MCF 10A (cell line): ENCODE measurements around the gene YPEL2. TPM values are rescaled to one million over a fixed set of nuclear protein-coding genes. Genes with fewer than 3 reads are reported as not detected.

Experiments used
- BruUV-seq: library from RNA; stranded (reverse); fragments of 400-500 nt; replicated peaks from 2 replicates; lab custom pipeline; 2021; lab: Mats Ljungman, UMichigan
- CTCF ChIA-PET: fragments of 300-600 bp; sonication (Branson Sonifier 250); formaldehyde crosslinking; extraction: SDS; loops from one replicate; lab custom pipeline; 2021; ENCODE audit warnings: antibody characterized with exemption, inconsistent platforms; lab: Yijun Ruan, JAX
- POLR2A ChIA-PET: fragments of 300-600, 350-650 bp; sonication (Branson Sonifier 250); formaldehyde crosslinking; extraction: SDS; loops from one replicate; lab custom pipeline; 2020; ENCODE audit warnings: antibody characterized with exemption, inconsistent platforms; lab: Yijun Ruan, JAX
- DNase-seq: peaks from one replicate; pipeline ENCODE4 v3.0.0-alpha.2; 2018; ENCODE audit not compliant: unreplicated experiment
- H3K27ac Mint-ChIP-seq: one replicate; pipeline ENCODE4 v1.8.0; 2022; ENCODE audit warnings: mild to moderate bottlenecking, low read depth, mixed read lengths; ENCODE audit not compliant: unreplicated experiment
- H3K27me3 Mint-ChIP-seq: one replicate; pipeline ENCODE4 v1.8.0; 2022; ENCODE audit warnings: mixed read lengths; ENCODE audit not compliant: insufficient read depth, unreplicated experiment
- H3K36me3 Mint-ChIP-seq: one replicate; pipeline ENCODE4 v1.8.0; 2022; ENCODE audit warnings: mild to moderate bottlenecking, moderate library complexity, mixed read lengths; ENCODE audit not compliant: insufficient read depth, unreplicated experiment
- H3K4me1 Mint-ChIP-seq: one replicate; pipeline ENCODE4 v1.8.0; 2022; ENCODE audit warnings: mixed read lengths; ENCODE audit not compliant: insufficient read depth, unreplicated experiment
- H3K4me3 Mint-ChIP-seq: one replicate; pipeline ENCODE4 v1.8.0; 2022; ENCODE audit warnings: mild to moderate bottlenecking, moderate library complexity, mixed read lengths; ENCODE audit not compliant: unreplicated experiment
- H3K9me3 Mint-ChIP-seq: one replicate; pipeline ENCODE4 v1.8.0; 2022; ENCODE audit warnings: mixed read lengths; ENCODE audit not compliant: unreplicated experiment
- CTCF ChIP-seq: fragments of 200-600 bp; IDR thresholded peaks from one replicate; pipeline ENCODE4 v1.8.0; 2022; ENCODE audit warnings: antibody characterized with exemption, mild to moderate bottlenecking; ENCODE audit not compliant: unreplicated experiment
- intact Hi-C: fragments of 100-400 bp; cut with micrococcal nuclease; formaldehyde crosslinking; loops from 2 replicates; pipeline ENCODE4 v1.14.1; 2022
- total RNA-seq: library from RNA; stranded (reverse); gene quantifications from 2 replicates; pipeline ENCODE4 v1.2.3, GENCODE V29; 2022

Gene YPEL2
- total RNA-seq, 1 experiment from 2014 or later, result 2.1 TPM

DNA sequence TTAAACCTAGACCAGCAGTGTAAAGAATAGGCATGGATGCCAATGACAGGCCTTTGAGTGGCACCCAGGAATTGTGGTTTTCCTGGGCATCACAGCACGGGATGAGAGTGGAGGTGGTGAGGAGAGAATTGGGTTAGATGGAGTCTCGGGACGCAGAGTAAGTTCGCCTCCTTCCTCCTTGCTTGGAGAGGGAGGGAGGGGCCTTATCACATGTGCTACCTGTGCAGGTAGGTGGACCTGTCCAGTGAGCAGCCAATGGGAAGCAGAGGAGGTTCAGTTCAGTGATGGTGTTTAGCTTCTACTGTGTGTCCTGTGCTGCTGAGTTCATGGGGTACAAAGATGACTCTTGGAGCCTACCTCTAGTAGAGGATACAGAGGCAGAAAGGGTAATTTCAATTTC lies 14.9 kb downstream of the YPEL2 start:
- ChIA-PET CTCF (no interaction called here), POLR2A (no interaction called here)
- Mint-ChIP-seq H3K4me1 (no peaks in the 10 kb centered on the region), H3K27ac (no peak overlapping the region), H3K4me3 (no peak overlapping the region), H3K9me3 (no peaks in the 10 kb centered on the region), H3K27me3 (no peaks in the 10 kb centered on the region), H3K36me3 (peaks cover 5% of the 10 kb centered on the region)
- intact Hi-C loops, result no loop called here
- no TSS peak for BruUV-seq
- no peak for TF ChIP-seq CTCF
- no peak for DNase-seq

GRCh38 chr17:59346876-59347407 lies 15.5 kb downstream of the YPEL2 start:
- DNase-seq, result no peak
- intact Hi-C loops, result no loop called here
- Mint-ChIP-seq H3K27me3 (no peaks in the 10 kb centered on the region), H3K9me3 (no peaks in the 10 kb centered on the region), H3K4me3 (no peak overlapping the region), H3K27ac (no peak overlapping the region), H3K4me1 (no peaks in the 10 kb centered on the region), H3K36me3 (peaks cover 5% of the 10 kb centered on the region)
- POLR2A ChIA-PET, result interaction anchor here (0.6 kb wide), 1 partner anchor 75 kb away, joined by 3 read pairs; no protein-coding TSS in a partner anchor
- CTCF ChIA-PET, result interaction anchor here (2.2 kb wide), 1 partner anchor 95 kb away, joined by 6 read pairs; no protein-coding TSS in a partner anchor
- BruUV-seq, result no TSS peak
- TF ChIP-seq CTCF, result no peak

GRCh38 chr17:59347975-59348391 lies 16.5 kb downstream of the YPEL2 start:
- peaks cover 5% of the 10 kb centered on the region for H3K36me3 Mint-ChIP-seq
- DNase-seq, result no peak
- no peak overlapping the region for H3K4me3 Mint-ChIP-seq
- ChIA-PET CTCF (interaction anchor here (0.7 to 2.2 kb wide), 3 partner anchors 8 to 94 kb away, joined by 3 to 6 read pairs (median 4); no protein-coding TSS in a partner anchor), POLR2A (no interaction called here)
- no peaks in the 10 kb centered on the region for H3K27me3 Mint-ChIP-seq
- no peaks in the 10 kb centered on the region for H3K9me3 Mint-ChIP-seq
- no peak for TF ChIP-seq CTCF
- BruUV-seq, result no TSS peak
- H3K27ac Mint-ChIP-seq, result no peak overlapping the region
- intact Hi-C loops, result no loop called here
- no peaks in the 10 kb centered on the region for H3K4me1 Mint-ChIP-seq

DNA sequence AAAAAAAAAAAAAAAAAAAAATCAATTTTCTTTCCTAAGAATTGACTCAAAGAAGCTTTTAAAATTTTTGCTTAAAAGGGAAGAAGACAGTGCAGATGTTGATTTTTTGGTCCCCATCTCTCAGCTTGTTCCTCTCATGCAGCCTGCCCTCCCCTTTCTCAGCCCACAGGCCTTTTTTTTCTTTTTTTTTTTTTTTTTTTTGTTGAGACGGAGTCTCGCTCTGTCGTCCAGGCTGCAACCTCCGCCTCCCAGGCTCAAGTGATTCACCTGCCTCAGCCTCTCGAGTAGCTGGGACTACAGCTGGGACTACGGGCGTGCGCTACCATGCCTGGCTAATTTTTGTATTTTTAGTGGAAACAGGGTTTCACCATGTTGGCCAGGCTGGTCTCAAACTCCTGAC lies 17.7 kb downstream of the YPEL2 start:
- no peak for TF ChIP-seq CTCF
- Mint-ChIP-seq H3K4me1 (no peaks in the 10 kb centered on the region), H3K27ac (no peak overlapping the region), H3K4me3 (no peak overlapping the region), H3K27me3 (no peaks in the 10 kb centered on the region), H3K36me3 (peaks cover 5% of the 10 kb centered on the region), H3K9me3 (no peaks in the 10 kb centered on the region)
- ChIA-PET CTCF (interaction anchor here (0.6 to 2.2 kb wide), 3 partner anchors 13 to 842 kb away, joined by 4 to 6 read pairs (median 5); no protein-coding TSS in a partner anchor), POLR2A (no interaction called here)
- BruUV-seq, result no TSS peak
- intact Hi-C loops, result no loop called here
- DNase-seq, result no peak
